A673 (cell line): Measurements from ENCODE around the gene SH3D21. TPM values are rescaled to one million over a fixed set of nuclear protein-coding genes. Genes with fewer than 3 reads are reported as not detected.

Experiments used
- BruUV-seq: library from RNA; stranded (reverse); fragments of 400-500 nt; replicated peaks from 2 replicates; lab custom pipeline; 2021; lab: Mats Ljungman, UMichigan
- CTCF ChIA-PET: fragments of 300-600 bp; sonication (Branson Sonifier 250); formaldehyde crosslinking; loops from one replicate; lab custom pipeline; 2022; ENCODE audit warnings: antibody characterized with exemption; lab: Charles Lee
- POLR2A ChIA-PET: fragments of 300-600 bp; sonication (Branson Sonifier 250); formaldehyde crosslinking; loops from one replicate; lab custom pipeline; 2022; ENCODE audit warnings: antibody characterized with exemption; ENCODE audit not compliant: low non-redundant PET; lab: Charles Lee
- DNase-seq: peaks from one replicate; pipeline ENCODE4 v3.0.0-alpha.2; 2015; ENCODE audit warnings: low spot score
- H3K27ac ChIP-seq: fragments of 200-600 bp; sonication (generic); 2 replicates; pipeline ENCODE4 v1.5.1; 2016; ENCODE audit warnings: mixed run types, low read depth, mild to moderate bottlenecking, mixed read lengths, antibody characterized with exemption, low read length; ENCODE audit not compliant: poor library complexity, severe bottlenecking
- H3K27me3 ChIP-seq: fragments of 200-600 bp; sonication (generic); replicated peaks from 2 replicates; pipeline ENCODE4 v1.6.1; 2017; ENCODE audit warnings: mixed run types, low read depth, mild to moderate bottlenecking, mixed read lengths, antibody characterized with exemption, low read length; ENCODE audit not compliant: insufficient read depth, poor library complexity
- H3K36me3 ChIP-seq: fragments of 200-600 bp; sonication (generic); 2 replicates; pipeline ENCODE4 v1.6.1; 2016; ENCODE audit warnings: mixed run types, mild to moderate bottlenecking, mixed read lengths, antibody characterized with exemption, low read length; ENCODE audit not compliant: insufficient read depth, poor library complexity, severe bottlenecking
- H3K4me1 ChIP-seq: fragments of 200-600 bp; sonication (generic); 2 replicates; pipeline ENCODE4 v1.6.1; 2017; ENCODE audit warnings: mixed run types, mild to moderate bottlenecking, mixed read lengths, antibody characterized with exemption, low read length; ENCODE audit not compliant: insufficient read depth, poor library complexity, severe bottlenecking
- H3K4me3 ChIP-seq: fragments of 200-600 bp; sonication (generic); 2 replicates; pipeline ENCODE4 v1.5.1; 2016; ENCODE audit warnings: low read depth, mixed run types, mild to moderate bottlenecking, mixed read lengths, low read length; ENCODE audit not compliant: poor library complexity, severe bottlenecking
- H3K9me3 ChIP-seq: fragments of 200-600 bp; sonication (generic); 2 replicates; pipeline ENCODE4 v1.6.1; 2016; ENCODE audit warnings: mixed run types, low read depth, mild to moderate bottlenecking, mixed read lengths, antibody characterized with exemption, low read length; ENCODE audit not compliant: poor library complexity, severe bottlenecking
- CTCF ChIP-seq: fragments of 300-800, 200-600 bp; sonication (generic); conservative IDR thresholded peaks from 2 replicates; pipeline ENCODE4 v1.5.1; 2017; ENCODE audit warnings: low read depth, mild to moderate bottlenecking, antibody characterized with exemption, low read length, moderate library complexity, mixed read lengths
- EZH2 ChIP-seq: fragments of 200-600 bp; sonication (generic); IDR thresholded peaks from 2 replicates; pipeline ENCODE4 v1.6.1; 2017; ENCODE audit warnings: borderline replicate concordance, low read depth, mild to moderate bottlenecking, mixed read lengths, antibody characterized with exemption, low read length; ENCODE audit not compliant: poor library complexity, severe bottlenecking
- intact Hi-C: fragments of 100-400 bp; cut with micrococcal nuclease; formaldehyde crosslinking; loops from one replicate; pipeline ENCODE4 v1.10.0; 2022; ENCODE audit not compliant: unreplicated experiment
- total RNA-seq: library from RNA; stranded (reverse); gene quantifications from 2 replicates; pipeline ENCODE4 v1.2.3, GENCODE V29; 2021

Gene SH3D21
- total RNA-seq, 1 experiment from 2014 or later, result 2.9 TPM

- TF ChIP-seq CTCF, result no peak
- no peak for TF ChIP-seq EZH2
- intact Hi-C loops, result no loop called here
- CTCF ChIA-PET, result no interaction called here
Measured at GRCh38 chr1:36328713-36329112, 22.5 kb downstream of the SH3D21 start.

GRCh38 chr1:36329817-36330216 lies 23.6 kb downstream of the SH3D21 start:
- DNase-seq, result no peak
- H3K9me3 ChIP-seq, result no peaks in the 10 kb centered on the region
- no peak overlapping the region for H3K27ac ChIP-seq
- ChIA-PET POLR2A (no interaction called here), CTCF (no interaction called here)
- no peak overlapping the region for H3K4me3 ChIP-seq
- no peaks in the 10 kb centered on the region for H3K4me1 ChIP-seq
- H3K36me3 ChIP-seq, result no peaks in the 10 kb centered on the region
- no peaks in the 10 kb centered on the region for H3K27me3 ChIP-seq
- TF ChIP-seq EZH2 (no peak), CTCF (no peak)
- intact Hi-C loops, result no loop called here
- no TSS peak for BruUV-seq

More at GRCh38 chr1:36328713-36329112, 22.5 kb downstream of the SH3D21 start:
- no TSS peak for BruUV-seq
- Histone ChIP-seq H3K36me3 (no peaks in the 10 kb centered on the region), H3K9me3 (no peaks in the 10 kb centered on the region), H3K4me3 (no peak overlapping the region), H3K4me1 (peaks cover 5% of the 10 kb centered on the region), H3K27me3 (no peaks in the 10 kb centered on the region), H3K27ac (no peak overlapping the region)
- POLR2A ChIA-PET, result no interaction called here
- DNase-seq, result no peak

GRCh38 chr1:36330940-36331339 lies 24.8 kb downstream of the SH3D21 start:
- H3K36me3 ChIP-seq, result no peaks in the 10 kb centered on the region
- no peaks in the 10 kb centered on the region for H3K4me1 ChIP-seq
- POLR2A ChIA-PET, result no interaction called here
- CTCF ChIA-PET, result no interaction called here
- TF ChIP-seq CTCF (no peak), EZH2 (no peak)
- intact Hi-C loops, result no loop called here
- no peak for DNase-seq
- H3K27ac ChIP-seq, result no peak overlapping the region
- H3K4me3 ChIP-seq, result no peak overlapping the region
- H3K9me3 ChIP-seq, result no peaks in the 10 kb centered on the region
- no peaks in the 10 kb centered on the region for H3K27me3 ChIP-seq
- BruUV-seq, result no TSS peak
